ENCODE measurements around the gene OTOGL.

DNA sequence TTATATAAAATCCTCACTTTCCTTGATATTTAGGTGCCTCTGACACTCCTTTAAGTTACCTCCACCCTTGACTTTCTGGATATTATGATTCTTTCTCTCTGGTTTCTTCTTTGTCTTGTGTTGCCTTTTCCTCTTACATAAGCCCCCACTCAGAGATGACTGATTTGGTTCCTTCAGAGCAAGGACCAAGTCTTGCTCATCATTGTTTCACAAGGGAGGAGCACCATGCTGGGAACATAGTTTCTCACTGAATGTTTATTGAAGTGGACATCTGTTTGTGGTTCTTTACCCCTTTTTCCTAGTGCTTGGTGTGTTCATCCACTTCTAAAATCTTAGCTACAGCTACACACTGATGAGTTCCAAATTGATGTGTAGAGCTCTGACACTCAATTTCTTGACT lies 183.4 kb downstream of the OTOGL start:
- TF ChIP-seq EZH2phosphoT487 (IDR thresholded peaks at IDR 0.05; ENCODE audit: low read length) = no peak
- TF ChIP-seq CTCF (IDR thresholded peaks at IDR 0.05; ENCODE audit: low read length) = no peak

Measured in MM.1S (cell line).